HepG2 (cell line): ENCODE data around the gene PTGIS. TPM values are rescaled to one million over a fixed set of nuclear protein-coding genes. Genes with fewer than 3 reads are reported as not detected.
A peak's percentile ranks its signal among the peaks of the same experiment; 100 is the strongest.

Experiments
- BCLAF1 ChIP-seq: fragments of 450-650 bp; IDR thresholded peaks from 2 replicates; pipeline ENCODE4 v1.6.1; 2017; ENCODE audit warnings: mild to moderate bottlenecking
- CEBPG ChIP-seq: IDR thresholded peaks from 2 replicates; pipeline ENCODE4 v1.6.1; 2016
- DRAP1 ChIP-seq: IDR thresholded peaks from 2 replicates; pipeline ENCODE4 v1.6.1; 2016; ENCODE audit warnings: missing genetic modification reagents, missing compliant biosample characterization
- ISX ChIP-seq: sonication (generic); formaldehyde crosslinking; conservative IDR thresholded peaks from 2 replicates; pipeline ENCODE4 v1.5.0; 2020; ENCODE audit warnings: missing genetic modification reagents
- PATZ1 ChIP-seq: sonication (generic); formaldehyde crosslinking; IDR thresholded peaks from 2 replicates; pipeline ENCODE4 v1.4.0; 2020; ENCODE audit warnings: missing genetic modification reagents
- SMAD3 ChIP-seq: sonication (generic); formaldehyde crosslinking; IDR thresholded peaks from 2 replicates; pipeline ENCODE4 v1.4.0; 2020; ENCODE audit warnings: missing genetic modification reagents
- ZBTB40 ChIP-seq, 2 experiments: fragments of 450-650 bp in 1 of 2; sonication (generic) in 1 of 2; formaldehyde crosslinking in 1 of 2; IDR thresholded peaks; 2 replicates each; pipeline versions ENCODE4 v1.6.1 to v1.8.0; 2016 to 2022; ENCODE audit warnings: antibody characterized with exemption in 1 of 2, mild to moderate bottlenecking in 1 of 2, missing genetic modification reagents in 1 of 2
- ZGPAT ChIP-seq: IDR thresholded peaks from 2 replicates; pipeline ENCODE4 v1.6.1; 2016; ENCODE audit warnings: mild to moderate bottlenecking
- ZMYM3 ChIP-seq: sonication (generic); formaldehyde crosslinking; IDR thresholded peaks from 2 replicates; pipeline ENCODE4 v1.5.1; 2020; ENCODE audit warnings: mild to moderate bottlenecking, missing genetic modification reagents
- ZNF670 ChIP-seq: sonication (generic); formaldehyde crosslinking; IDR thresholded peaks from 2 replicates; pipeline ENCODE4 v1.8.0; 2022; ENCODE audit warnings: mild to moderate bottlenecking, missing genetic modification reagents, borderline replicate concordance
- ZNF768 ChIP-seq: sonication (generic); formaldehyde crosslinking; IDR thresholded peaks from 2 replicates; pipeline ENCODE4 v1.4.0; 2020; ENCODE audit warnings: missing genetic modification reagents
- ZNF773 ChIP-seq: sonication (generic); formaldehyde crosslinking; IDR thresholded peaks from 2 replicates; pipeline ENCODE4 v1.4.0; 2020; ENCODE audit warnings: missing genetic modification reagents, borderline replicate concordance
- polyA plus RNA-seq, 8 experiments: library from polyadenylated mRNA; depleted of rRNA in 3 of 8; stranded (reverse) in 7 of 8; unstranded in 1 of 8; fragments of >200 nt; fragmentation: Illumina TruSeq in 4 of 8; extraction: Trizol in 4 of 8; gene quantifications; 2 replicates each; pipeline versions ENCODE4 v1.2.1 to v1.2.3, GENCODE V29; 2011 to 2016; ENCODE audit warnings: low read depth in 4 of 8, missing spikeins in 1 of 8, mixed read lengths in 1 of 8; ENCODE audit not compliant: insufficient read depth in 1 of 8
- total RNA-seq, 5 experiments: library from RNA; depleted of rRNA; stranded (reverse); fragments of >200 nt; fragmentation: Illumina TruSeq; extraction: Trizol; gene quantifications; 2 replicates each; pipeline ENCODE4 v1.2.3, GENCODE V29; 2016; ENCODE audit warnings: low read depth in 1 of 5

The PTGIS gene
- total and polyA plus RNA-seq, 2 of the 13 experiments (the other 11 are each of a cell fraction or from before 2014, with no cell fraction given), result not detected

- no peak for TF ChIP-seq ZBTB40 (IDR thresholded peaks at IDR 0.05)
- TF ChIP-seq ZBTB40 (CRISPR knock-in tag; IDR thresholded peaks at IDR 0.05), result no peak
- TF ChIP-seq ISX (CRISPR knock-in tag), result no peak
- peak; percentile 64 for TF ChIP-seq DRAP1 (CRISPR knock-in tag)
- no peak for TF ChIP-seq ZNF670 (CRISPR knock-in tag)
- peak; percentile 77 for TF ChIP-seq ZNF768 (CRISPR knock-in tag)
- TF ChIP-seq BCLAF1, result no peak
- TF ChIP-seq SMAD3, result peak; percentile 88
- peak; percentile 44 for TF ChIP-seq ZNF773 (CRISPR knock-in tag)
- peak; percentile 89 for TF ChIP-seq ZMYM3 (CRISPR knock-in tag)
- TF ChIP-seq ZGPAT (CRISPR knock-in tag), result peak; percentile 52; the same call in 1 of the 2 replicates
- peak; percentile 9; the same call in 1 of the 2 replicates for TF ChIP-seq CEBPG (CRISPR knock-in tag)
- 0 out of 2 replicates have a peak, but pooled peaks have one; percentile 15 for TF ChIP-seq PATZ1 (CRISPR knock-in tag)
These were observed 26.0 kb downstream of the PTGIS start (continued) for GRCh38 chr20:49541733-49542513.
